ENCODE data around the gene CFAP74. TPM values are rescaled to one million over a fixed set of nuclear protein-coding genes. Genes with fewer than 3 reads are reported as not detected.

The CFAP74 gene
- total and polyA plus RNA-seq, 2 of the 4 experiments (the other 2 are of a cell fraction), result not detected

GRCh38 chr1:2014181-2014580 lies 10.6 kb upstream of the CFAP74 start:
- H4K91ac ChIP-seq (ENCODE audit: insufficient read depth, low read depth, low read length), result no peak overlapping the region
- H3K56ac ChIP-seq (ENCODE audit: extremely low read depth, insufficient read depth, low read length), result no peak overlapping the region
- POLR2A ChIA-PET (ENCODE audit: unreplicated experiment), result no interaction called here
- CTCF ChIA-PET, result no interaction called here
- 82% methylated on average over 8 of the region's 15 CpGs; no CpG with 5 or more reads in 1 of the 2 experiments for WGBS, 2 experiments (ENCODE audit: extremely low coverage in 2 of 2, insufficient read length in 1 of 2)
- H2AK9ac ChIP-seq (replicated peaks; ENCODE audit: low read depth, low read length, poor library complexity), result no peak overlapping the region
- dilution Hi-C loops (cut with HindIII; ENCODE audit: low sequenced_read_pairs, unreplicated experiment), result no loop called here
- in situ Hi-C loops (cut with MboI; ENCODE audit: low sequenced_read_pairs), result no loop called here
- H2AFZ ChIP-seq (replicated peaks; ENCODE audit: low read length, poor library complexity), result peak overlapping the region; percentile 51
- no peak overlapping the region for H2AK5ac ChIP-seq (ENCODE audit: low read depth, low read length)
- no peaks in the 10 kb centered on the region for H3K9me3 ChIP-seq (ENCODE audit: control insufficient read depth, insufficient read depth, low read length)
- no peak overlapping the region for H3K4ac ChIP-seq (ENCODE audit: low read depth, low read length)
- no peak overlapping the region for H4K5ac ChIP-seq (ENCODE audit: low read depth, low read length)
- DNase-seq, result no peak
- no peak overlapping the region for H3K4me3 ChIP-seq (ENCODE audit: insufficient read depth, low read depth, low read length)
- no peaks in the 10 kb centered on the region for H4K20me1 ChIP-seq (ENCODE audit: insufficient read depth, low read length)
- no peaks in the 10 kb centered on the region for H3K4me1 ChIP-seq (ENCODE audit: control insufficient read depth, insufficient read depth, low read length)
- H3K9me1 ChIP-seq (ENCODE audit: insufficient read depth, low read length), result no peaks in the 10 kb centered on the region
- no peak overlapping the region for H3K9ac ChIP-seq (ENCODE audit: low read depth, low read length)
- H2BK15ac ChIP-seq (ENCODE audit: low read depth, low read length), result no peak overlapping the region
- H3K23ac ChIP-seq (ENCODE audit: low read depth, low read length), result no peak overlapping the region
- H3K27me3 ChIP-seq (ENCODE audit: control insufficient read depth, insufficient read depth, low read length), result peaks cover 72% of the 10 kb centered on the region
- ATAC-seq (ENCODE audit: low read depth), result no peak
- no peak overlapping the region for H2BK120ac ChIP-seq (ENCODE audit: low read depth, low read length)
- H3K4me2 ChIP-seq (ENCODE audit: low read depth, low read length), result no peak overlapping the region
- H3K18ac ChIP-seq (ENCODE audit: low read depth, low read length), result no peak overlapping the region
- no peak overlapping the region for H2BK5ac ChIP-seq (ENCODE audit: low read depth, low read length, poor library complexity, severe bottlenecking)
- TF ChIP-seq CTCF (conservative IDR thresholded peaks at IDR 0.05; ENCODE audit: low read depth, low read length), result no peak
- no peak for TF ChIP-seq SMC3 (IDR thresholded peaks at IDR 0.05; ENCODE audit: low read depth, low read length)
- TF ChIP-seq MXI1 (IDR thresholded peaks at IDR 0.05; ENCODE audit: borderline replicate concordance, low read depth, low read length), result no peak
- TF ChIP-seq BHLHE40 (IDR thresholded peaks at IDR 0.05; ENCODE audit: low read depth, low read length), result no peak
- no peak for TF ChIP-seq FOS (IDR thresholded peaks at IDR 0.05; ENCODE audit: low read depth, low read length)
- TF ChIP-seq, protein P1, sequence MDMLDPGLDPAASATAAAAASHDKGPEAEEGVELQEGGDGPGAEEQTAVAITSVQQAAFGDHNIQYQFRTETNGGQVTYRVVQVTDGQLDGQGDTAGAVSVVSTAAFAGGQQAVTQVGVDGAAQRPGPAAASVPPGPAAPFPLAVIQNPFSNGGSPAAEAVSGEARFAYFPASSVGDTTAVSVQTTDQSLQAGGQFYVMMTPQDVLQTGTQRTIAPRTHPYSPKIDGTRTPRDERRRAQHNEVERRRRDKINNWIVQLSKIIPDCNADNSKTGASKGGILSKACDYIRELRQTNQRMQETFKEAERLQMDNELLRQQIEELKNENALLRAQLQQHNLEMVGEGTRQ (IDR thresholded peaks at IDR 0.05; ENCODE audit: low read depth, low read length), result no peak
- TF ChIP-seq, protein P2, sequence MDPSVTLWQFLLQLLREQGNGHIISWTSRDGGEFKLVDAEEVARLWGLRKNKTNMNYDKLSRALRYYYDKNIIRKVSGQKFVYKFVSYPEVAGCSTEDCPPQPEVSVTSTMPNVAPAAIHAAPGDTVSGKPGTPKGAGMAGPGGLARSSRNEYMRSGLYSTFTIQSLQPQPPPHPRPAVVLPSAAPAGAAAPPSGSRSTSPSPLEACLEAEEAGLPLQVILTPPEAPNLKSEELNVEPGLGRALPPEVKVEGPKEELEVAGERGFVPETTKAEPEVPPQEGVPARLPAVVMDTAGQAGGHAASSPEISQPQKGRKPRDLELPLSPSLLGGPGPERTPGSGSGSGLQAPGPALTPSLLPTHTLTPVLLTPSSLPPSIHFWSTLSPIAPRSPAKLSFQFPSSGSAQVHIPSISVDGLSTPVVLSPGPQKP (IDR thresholded peaks at IDR 0.05; ENCODE audit: borderline replicate concordance, low read depth, low read length), result no peak
- TF ChIP-seq NFE2L2 (IDR thresholded peaks at IDR 0.05; ENCODE audit: low read depth, low read length), result no peak
- no peaks in the 10 kb centered on the region for H3K79me1 ChIP-seq (ENCODE audit: low read depth in 1 of 2, low read length in 2 of 2)
- H4K8ac ChIP-seq (ENCODE audit: low read depth in 2 of 2, low read length in 2 of 2), result no peak overlapping the region
- no peak overlapping the region for H2BK20ac ChIP-seq (ENCODE audit: low read depth, low read length)
- no peak overlapping the region for H3K14ac ChIP-seq (replicated peaks; ENCODE audit: low read depth, low read length)
- no TSS peak for BruUV-seq (replicated peaks)
- H3K36me3 ChIP-seq (ENCODE audit: control insufficient read depth, insufficient read depth, low read length), result no peaks in the 10 kb centered on the region
- H3K27ac ChIP-seq (ENCODE audit: insufficient read depth, low read length), result no peak overlapping the region
- intact Hi-C loops (cut with micrococcal nuclease), result no loop called here
